Medulla oblongata (tissue), 1 donor: ENCODE measurements around the gene PROP1.
"Not testable (repeated sequence)": the region's sequence is repeated elsewhere in the genome, so short reads cannot be mapped to it uniquely, and the experiment has no call there.

ENCODE experiments used
- DNase-seq: peaks from one replicate; pipeline ENCODE4 v3.0.0-alpha.2; 2015; ENCODE audit errors: extremely low spot score

The PROP1 gene

GRCh38 chr5:177945601-177946283 is 50.3 kb downstream of the PROP1 start:
- not testable (repeated sequence) for DNase-seq

DNA sequence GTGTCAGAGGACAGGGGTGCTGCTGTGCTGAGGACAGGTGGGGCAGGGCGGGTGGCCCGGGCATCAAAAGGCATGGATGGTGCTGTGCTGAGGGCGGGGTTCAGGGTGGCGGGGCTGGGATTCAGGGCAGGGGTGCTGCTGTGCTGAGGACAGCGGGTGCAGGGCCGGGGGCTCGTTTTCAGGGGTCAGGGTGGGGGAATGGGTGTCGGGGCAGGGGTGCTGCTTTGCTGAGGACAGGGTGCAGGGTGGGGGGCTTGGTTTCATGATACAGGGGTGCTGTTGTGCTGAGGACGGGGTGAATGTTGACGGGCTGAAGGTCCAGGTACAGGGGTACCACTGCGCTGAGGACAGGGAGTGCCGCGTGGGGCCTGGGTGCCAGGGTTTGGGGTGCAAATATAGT is 50.9 kb downstream of the PROP1 start:
- DNase-seq: not testable (repeated sequence)

DNA sequence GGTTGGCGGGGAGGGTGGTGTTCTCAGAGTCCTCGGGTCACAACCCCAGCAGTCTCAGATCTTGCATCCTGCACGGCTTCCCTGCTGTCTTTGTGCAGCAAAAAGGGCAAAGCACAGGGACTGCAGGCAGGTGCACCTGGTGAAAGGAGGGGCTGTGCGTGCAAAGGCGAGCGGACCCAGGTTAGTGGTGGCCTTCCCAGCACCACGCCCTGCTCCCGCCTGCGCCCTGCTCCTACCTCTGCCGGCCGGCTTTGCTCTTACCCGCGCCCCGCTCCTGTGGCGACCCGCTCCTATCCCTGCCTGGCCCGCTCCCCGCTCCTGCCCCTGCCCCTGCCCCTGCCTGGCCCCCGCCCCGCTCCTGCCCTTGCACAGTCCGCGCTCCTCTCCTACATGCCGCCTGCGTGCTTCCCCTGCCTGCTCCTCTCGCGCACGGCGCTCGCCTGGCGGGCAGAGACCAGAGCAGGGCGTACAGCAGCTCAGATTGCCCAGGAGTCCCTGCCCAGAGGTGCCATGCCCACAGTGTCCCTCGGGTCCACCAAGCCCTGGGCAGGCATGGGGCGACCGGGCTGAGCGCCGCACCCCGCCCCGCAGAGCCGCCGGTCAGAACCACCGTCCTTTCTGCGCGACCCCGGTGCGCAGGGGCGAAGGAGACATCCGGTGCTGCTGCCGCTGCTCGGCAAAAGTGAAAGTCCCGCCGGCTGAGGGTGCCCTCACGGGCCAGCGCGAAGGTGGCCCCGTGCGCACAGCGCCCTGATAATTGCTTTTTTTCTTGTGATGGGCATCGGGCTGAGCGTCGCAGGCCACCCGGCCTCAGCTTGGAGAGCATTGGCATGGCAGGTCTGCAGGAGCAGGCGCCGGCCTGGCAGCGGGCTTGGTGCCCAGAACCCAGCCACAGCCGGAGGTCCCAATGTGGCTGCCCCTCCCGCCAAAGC is 52.0 kb downstream of the PROP1 start:
- not testable (repeated sequence) for DNase-seq

- not testable (repeated sequence) for DNase-seq
Measured at GRCh38 chr5:177942896-177943295, 53.1 kb downstream of the PROP1 start.
